Activated naive CD4-positive, alpha-beta T cell treated with anti-CD3 and anti-CD28 coated beads, Interleukin-2, amount 10 ng/mL, durations not matched to agents 7 days and 5 days (primary cell): ENCODE measurements around the gene HPGD.

Source experiments
- CTCF ChIA-PET: fragments of 350-600 bp; sonication (Branson Sonifier 250); formaldehyde crosslinking; loops from one replicate; lab custom pipeline; 2021; ENCODE audit warnings: antibody characterized with exemption; lab: Charles Lee
- DNase-seq: peaks from one replicate; pipeline ENCODE4 v3.0.0-alpha.2; 2020
- H3K27ac Mint-ChIP-seq: one replicate; pipeline ENCODE4 v1.8.0; 2021; ENCODE audit warnings: mild to moderate bottlenecking, moderate library complexity, mixed read lengths
- H3K27me3 Mint-ChIP-seq: one replicate; pipeline ENCODE4 v1.8.0; 2021; ENCODE audit warnings: mild to moderate bottlenecking, mixed read lengths
- H3K36me3 Mint-ChIP-seq: one replicate; pipeline ENCODE4 v1.8.0; 2021; ENCODE audit warnings: mixed read lengths
- H3K4me1 Mint-ChIP-seq: one replicate; pipeline ENCODE4 v1.8.0; 2021; ENCODE audit warnings: mixed read lengths
- H3K4me3 Mint-ChIP-seq: one replicate; pipeline ENCODE4 v1.8.0; 2021; ENCODE audit warnings: mild to moderate bottlenecking, moderate library complexity, mixed read lengths
- H3K9me3 Mint-ChIP-seq: one replicate; pipeline ENCODE4 v1.8.0; 2021; ENCODE audit warnings: mixed read lengths

Gene HPGD

DNA sequence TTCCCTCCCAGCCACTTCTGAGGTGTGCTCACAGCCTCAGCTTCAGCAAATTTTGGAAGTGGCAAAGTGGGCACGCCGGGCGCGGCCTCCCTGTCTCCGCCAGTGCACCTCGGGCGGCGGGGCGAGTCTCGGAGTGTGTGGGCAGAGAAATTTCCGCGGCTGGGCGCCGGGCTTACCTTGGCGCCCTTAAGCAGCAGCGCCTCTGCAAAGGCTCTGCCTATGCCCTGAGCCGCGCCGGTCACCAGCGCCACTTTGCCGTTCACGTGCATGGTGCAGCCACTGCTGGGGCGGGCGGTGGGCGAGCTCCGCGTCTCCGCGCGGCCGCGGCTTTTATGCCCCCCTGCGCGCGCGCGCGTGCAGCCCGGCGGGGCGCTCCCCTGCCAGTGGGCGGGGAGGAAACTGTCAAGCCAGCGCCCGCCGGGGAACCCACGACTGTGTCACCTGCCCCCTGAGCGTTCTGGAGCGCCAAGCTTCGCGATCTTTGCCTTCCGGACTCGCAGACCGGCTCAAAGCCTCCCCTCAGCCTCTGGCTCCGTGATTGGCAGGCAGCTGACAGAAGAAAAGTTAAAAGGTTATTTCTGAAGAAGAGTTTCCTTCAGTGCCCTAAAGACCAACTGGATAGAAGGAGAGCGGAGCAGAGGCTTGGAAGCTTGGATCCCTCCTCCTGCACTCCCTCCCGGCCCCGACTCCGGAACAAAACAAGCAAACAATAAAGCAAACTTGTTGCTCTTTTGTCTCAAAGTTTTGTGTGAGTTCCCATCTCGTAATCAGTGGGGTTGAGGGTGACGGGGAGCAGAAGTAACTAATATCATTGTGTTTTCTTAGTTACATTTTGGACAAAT, at the start of gene HPGD:
Gene HPGD, minus strand, starts transcription at position 306 of the 842 bp plus-strand sequence. Its CDS starts 37 bp downstream, at position 269.
- Mint-ChIP-seq H3K4me3 (peak within 1 kb of the TSS; percentile 76), H3K27ac (peak within 1 kb of the TSS; percentile 88), H3K27me3 (peaks cover 29% of the 10 kb centered on the region), H3K4me1 (peaks cover 28% of the 10 kb centered on the region), H3K9me3 (no peaks in the 10 kb centered on the region), H3K36me3 (no peaks in the 10 kb centered on the region)
- DNase-seq: peak; percentile 82
- CTCF ChIA-PET: interaction anchor here (0.7 to 1.0 kb wide), 2 partner anchors 9 to 110 kb away, joined by 3 to 4 read pairs; no protein-coding TSS in a partner anchor

DNA sequence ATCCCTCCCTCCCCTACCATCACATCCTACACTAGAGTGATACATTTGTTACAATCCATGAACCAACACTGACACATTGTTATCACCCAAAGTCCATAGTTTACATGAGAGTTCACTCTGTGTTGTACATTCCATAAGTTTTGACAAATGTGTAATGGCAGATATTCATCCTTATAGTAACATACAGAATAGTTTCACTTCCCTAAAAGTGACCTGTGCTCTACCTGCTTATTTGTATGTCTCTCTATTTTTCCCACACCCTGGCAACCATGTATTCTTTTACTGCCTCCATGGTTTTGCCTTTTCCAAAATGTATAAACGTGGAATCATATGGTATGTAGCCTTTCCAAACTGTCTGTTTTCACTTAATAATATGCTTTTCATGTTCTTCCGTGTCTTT, 42.2 kb upstream of the HPGD start:
- Mint-ChIP-seq H3K9me3 (no peaks in the 10 kb centered on the region), H3K27me3 (no peaks in the 10 kb centered on the region), H3K4me1 (no peaks in the 10 kb centered on the region), H3K27ac (no peak overlapping the region), H3K4me3 (no peak overlapping the region), H3K36me3 (no peaks in the 10 kb centered on the region)
- no peak for DNase-seq
- CTCF ChIA-PET: no interaction called here

GRCh38 chr4:174563399-174563798, 41.1 kb upstream of the HPGD start:
- Mint-ChIP-seq H3K27me3 (no peaks in the 10 kb centered on the region), H3K4me3 (no peak overlapping the region), H3K9me3 (no peaks in the 10 kb centered on the region), H3K4me1 (no peaks in the 10 kb centered on the region), H3K36me3 (no peaks in the 10 kb centered on the region), H3K27ac (no peak overlapping the region)
- DNase-seq: no peak
- CTCF ChIA-PET: no interaction called here

GRCh38 chr4:174561560-174561959, 39.3 kb upstream of the HPGD start:
- Mint-ChIP-seq H3K9me3 (no peaks in the 10 kb centered on the region), H3K27ac (no peak overlapping the region), H3K36me3 (no peaks in the 10 kb centered on the region), H3K4me3 (no peak overlapping the region), H3K27me3 (no peaks in the 10 kb centered on the region), H3K4me1 (no peaks in the 10 kb centered on the region)
- CTCF ChIA-PET: no interaction called here
- no peak for DNase-seq

DNA sequence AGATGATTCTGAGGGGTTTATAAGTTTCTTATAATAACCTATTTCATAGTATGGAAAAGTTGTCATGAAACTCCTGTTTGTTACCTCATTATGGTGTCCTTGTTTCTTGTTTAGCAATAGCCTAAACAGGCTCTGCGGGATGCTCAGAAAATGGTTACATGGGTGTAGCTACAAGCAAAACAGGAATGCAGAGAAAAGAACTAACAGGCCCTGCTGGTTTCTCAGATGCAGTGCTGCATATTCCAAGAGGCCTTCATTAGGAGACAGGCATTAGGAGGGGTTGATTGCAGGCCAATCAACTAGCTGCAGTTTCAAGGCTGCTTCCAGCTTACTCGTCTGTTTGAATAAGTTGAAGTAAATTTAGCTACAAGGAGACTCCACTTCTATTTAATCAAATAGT, 37.6 kb upstream of the HPGD start:
- no peaks in the 10 kb centered on the region for H3K9me3 Mint-ChIP-seq
- no peak overlapping the region for H3K4me3 Mint-ChIP-seq
- H3K27me3 Mint-ChIP-seq: no peaks in the 10 kb centered on the region
- no peak overlapping the region for H3K27ac Mint-ChIP-seq
- CTCF ChIA-PET: no interaction called here
- H3K36me3 Mint-ChIP-seq: no peaks in the 10 kb centered on the region
- no peak for DNase-seq
- no peaks in the 10 kb centered on the region for H3K4me1 Mint-ChIP-seq

DNA sequence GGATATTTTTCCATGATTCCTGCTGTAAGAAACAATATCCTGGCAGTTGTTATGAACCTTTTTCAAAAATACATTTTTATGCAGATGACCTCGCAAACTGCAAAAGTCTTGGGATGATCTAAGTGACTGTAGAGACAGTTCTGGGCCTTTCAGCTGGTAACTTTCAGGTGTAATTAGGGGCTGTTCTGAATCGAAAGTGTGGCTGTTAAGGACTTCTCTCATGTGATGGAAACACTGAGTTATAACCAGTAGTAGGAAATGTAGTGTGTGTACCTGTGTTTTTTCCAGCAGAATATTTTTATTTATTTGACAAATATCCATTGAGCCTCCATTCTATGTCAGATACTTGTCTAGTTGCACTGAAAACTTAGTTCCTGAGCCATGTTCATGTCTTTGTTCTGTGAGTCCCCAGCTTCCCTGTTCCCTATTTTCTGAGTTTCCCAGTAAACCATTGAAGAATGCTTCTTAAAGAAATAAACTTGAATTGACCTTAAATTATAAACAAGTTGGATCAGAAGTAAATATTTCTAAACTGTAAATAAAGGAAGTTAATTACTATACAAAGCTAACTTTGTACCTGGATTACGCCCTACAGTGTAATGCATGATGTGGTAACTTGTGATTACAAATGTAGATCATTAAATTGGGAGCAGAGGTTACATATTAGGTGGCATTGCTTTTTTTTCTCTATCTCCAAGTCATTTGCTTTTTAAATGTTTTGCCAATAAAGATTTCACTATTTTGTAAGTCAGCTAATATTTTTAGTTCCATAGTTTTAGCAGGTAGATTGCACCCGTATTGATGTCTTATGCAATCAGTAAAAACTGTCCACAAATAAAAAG, 33.7 kb upstream of the HPGD start:
- H3K27me3 Mint-ChIP-seq: no peaks in the 10 kb centered on the region
- H3K4me3 Mint-ChIP-seq: no peak overlapping the region
- no peaks in the 10 kb centered on the region for H3K36me3 Mint-ChIP-seq
- H3K27ac Mint-ChIP-seq: no peak overlapping the region
- no peaks in the 10 kb centered on the region for H3K4me1 Mint-ChIP-seq
- CTCF ChIA-PET: interaction anchor here (0.7 kb wide), 1 partner anchor 94 kb away, joined by 4 read pairs; no protein-coding TSS in a partner anchor
- no peak for DNase-seq
- peaks cover 2% of the 10 kb centered on the region for H3K9me3 Mint-ChIP-seq

- DNase-seq: no peak
- no peak overlapping the region for H3K27ac Mint-ChIP-seq
- CTCF ChIA-PET: no interaction called here
These were observed 32.0 kb upstream of the HPGD start for GRCh38 chr4:174554231-174554728.

GRCh38 chr4:174553828-174554227, 31.5 kb upstream of the HPGD start:
- H3K27ac Mint-ChIP-seq: no peak overlapping the region
- H3K4me3 Mint-ChIP-seq: no peak overlapping the region

More at GRCh38 chr4:174554231-174554728, 32.0 kb upstream of the HPGD start:
- H3K4me1 Mint-ChIP-seq: no peaks in the 10 kb centered on the region
- no peaks in the 10 kb centered on the region for H3K36me3 Mint-ChIP-seq
- no peak overlapping the region for H3K4me3 Mint-ChIP-seq
- H3K9me3 Mint-ChIP-seq: peaks cover 3% of the 10 kb centered on the region
- no peaks in the 10 kb centered on the region for H3K27me3 Mint-ChIP-seq

GRCh38 chr4:174553031-174553430, 30.7 kb upstream of the HPGD start:
- DNase-seq: no peak
- no peaks in the 10 kb centered on the region for H3K27me3 Mint-ChIP-seq
- CTCF ChIA-PET: no interaction called here
- H3K9me3 Mint-ChIP-seq: peaks cover 3% of the 10 kb centered on the region
- no peak overlapping the region for H3K4me3 Mint-ChIP-seq
- H3K4me1 Mint-ChIP-seq: no peaks in the 10 kb centered on the region
- H3K27ac Mint-ChIP-seq: no peak overlapping the region
- H3K36me3 Mint-ChIP-seq: no peaks in the 10 kb centered on the region

More at GRCh38 chr4:174553828-174554227, 31.5 kb upstream of the HPGD start:
- Mint-ChIP-seq H3K4me1 (no peaks in the 10 kb centered on the region), H3K9me3 (peaks cover 3% of the 10 kb centered on the region), H3K27me3 (no peaks in the 10 kb centered on the region), H3K36me3 (no peaks in the 10 kb centered on the region)
- CTCF ChIA-PET: no interaction called here
- no peak for DNase-seq

DNA sequence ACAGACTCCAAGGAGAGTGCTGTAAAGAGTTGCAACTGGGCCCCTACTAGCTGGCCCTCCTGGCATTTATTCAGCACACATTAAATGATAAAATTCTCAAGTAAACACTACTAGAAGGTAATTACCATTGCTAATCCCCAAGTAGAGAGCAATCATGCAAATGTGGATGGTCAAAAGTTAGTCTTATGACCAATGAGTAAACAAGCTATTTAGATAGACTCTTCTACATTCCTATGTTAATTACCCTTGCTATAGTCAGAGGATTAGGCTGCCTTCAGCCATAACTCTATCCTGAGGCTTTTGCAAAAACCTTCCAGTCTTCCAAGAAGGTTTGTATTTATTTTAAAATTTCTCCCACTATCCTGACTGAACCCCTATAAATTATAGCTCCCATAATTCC, 28.3 kb upstream of the HPGD start:
- no peaks in the 10 kb centered on the region for H3K36me3 Mint-ChIP-seq
- peaks cover 3% of the 10 kb centered on the region for H3K9me3 Mint-ChIP-seq
- H3K27ac Mint-ChIP-seq: no peak overlapping the region
- no peaks in the 10 kb centered on the region for H3K27me3 Mint-ChIP-seq
- H3K4me3 Mint-ChIP-seq: no peak overlapping the region
- H3K4me1 Mint-ChIP-seq: no peaks in the 10 kb centered on the region
- CTCF ChIA-PET: no interaction called here
- DNase-seq: no peak

DNA sequence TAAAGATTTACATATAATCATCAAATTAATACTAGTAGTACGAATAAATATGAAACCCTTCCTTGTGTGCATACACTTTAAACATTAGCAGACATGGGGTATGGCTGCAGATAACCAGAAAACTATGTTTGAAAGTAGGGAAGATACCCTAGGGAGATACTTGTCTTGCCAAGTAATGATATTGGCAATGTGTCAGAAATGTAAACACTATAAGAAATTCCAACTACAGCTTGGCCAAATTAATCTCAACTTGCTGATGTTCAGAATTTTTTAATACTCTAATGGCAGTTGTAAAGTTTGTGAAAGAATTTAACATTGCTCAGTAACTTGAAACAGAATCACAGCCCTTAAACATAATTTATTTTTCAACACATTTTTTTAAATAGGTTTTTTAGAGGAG, 27.4 kb upstream of the HPGD start:
- H3K27ac Mint-ChIP-seq: no peak overlapping the region
- H3K4me3 Mint-ChIP-seq: no peak overlapping the region
- peaks cover 3% of the 10 kb centered on the region for H3K9me3 Mint-ChIP-seq
- H3K27me3 Mint-ChIP-seq: no peaks in the 10 kb centered on the region
- CTCF ChIA-PET: interaction anchor here (0.6 to 0.7 kb wide), 2 partner anchors 95 to 142 kb away, joined by 3 read pairs; no protein-coding TSS in a partner anchor
- H3K36me3 Mint-ChIP-seq: no peaks in the 10 kb centered on the region
- no peaks in the 10 kb centered on the region for H3K4me1 Mint-ChIP-seq
- DNase-seq: no peak

- no peaks in the 10 kb centered on the region for H3K4me1 Mint-ChIP-seq
- H3K36me3 Mint-ChIP-seq: no peaks in the 10 kb centered on the region
- no peaks in the 10 kb centered on the region for H3K27me3 Mint-ChIP-seq
- no peaks in the 10 kb centered on the region for H3K9me3 Mint-ChIP-seq
- no peak overlapping the region for H3K4me3 Mint-ChIP-seq
- DNase-seq: no peak
- CTCF ChIA-PET: no interaction called here
- no peak overlapping the region for H3K27ac Mint-ChIP-seq
These were observed 23.0 kb upstream of the HPGD start for GRCh38 chr4:174545268-174545667.

DNA sequence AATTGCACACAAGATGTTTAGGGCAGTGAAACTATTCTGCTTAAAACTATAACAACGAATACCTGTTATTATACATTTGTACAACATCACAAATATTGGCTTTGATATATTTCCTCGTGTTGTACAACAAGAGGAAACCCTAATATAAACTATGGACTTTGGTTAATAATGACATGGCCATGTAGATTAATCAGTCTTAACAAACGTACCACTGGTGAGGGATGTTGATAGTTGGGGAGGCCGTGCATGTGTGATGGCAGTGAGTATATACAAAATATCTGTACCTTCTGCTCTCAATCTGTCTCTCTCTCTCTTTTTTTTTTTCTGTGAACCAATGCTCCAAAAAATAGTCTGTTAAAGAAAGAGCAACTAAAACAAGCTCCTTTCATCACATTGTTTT, 22.2 kb upstream of the HPGD start:
- H3K4me3 Mint-ChIP-seq: no peak overlapping the region
- H3K27me3 Mint-ChIP-seq: no peaks in the 10 kb centered on the region
- H3K9me3 Mint-ChIP-seq: no peaks in the 10 kb centered on the region
- no peak for DNase-seq
- no peaks in the 10 kb centered on the region for H3K4me1 Mint-ChIP-seq
- H3K27ac Mint-ChIP-seq: no peak overlapping the region
- no peaks in the 10 kb centered on the region for H3K36me3 Mint-ChIP-seq
- CTCF ChIA-PET: no interaction called here

- DNase-seq: no peak
- Mint-ChIP-seq H3K4me1 (no peaks in the 10 kb centered on the region), H3K36me3 (no peaks in the 10 kb centered on the region), H3K27ac (no peak overlapping the region), H3K4me3 (no peak overlapping the region), H3K9me3 (no peaks in the 10 kb centered on the region), H3K27me3 (no peaks in the 10 kb centered on the region)
- CTCF ChIA-PET: no interaction called here
These were observed 17.9 kb upstream of the HPGD start for GRCh38 chr4:174540175-174540574.
